LNCaP clone FGC (cell line): Measurements from ENCODE around the gene VAMP1.
A peak's percentile ranks its signal among the peaks of the same experiment; 100 is the strongest.
"Not testable (repeated sequence)": the region's sequence is repeated elsewhere in the genome, so short reads cannot be mapped to it uniquely, and the experiment has no call there.

Experiments used
- DNase-seq: peaks from one replicate; pipeline ENCODE4 v3.0.0-alpha.2; 2011; ENCODE audit warnings: low read depth
- H3K4me3 ChIP-seq: 2 replicates; pipeline ENCODE4 v1.5.1; 2011; ENCODE audit warnings: mild to moderate bottlenecking, low read depth, low read length, control low read depth
- CTCF ChIP-seq: IDR thresholded peaks from 2 replicates; pipeline ENCODE4 v1.5.1; 2012; ENCODE audit warnings: mild to moderate bottlenecking; ENCODE audit not compliant: control insufficient read depth, insufficient read depth; ENCODE audit errors: extremely low read depth

VAMP1 gene

GRCh38 chr12:6434205-6435140 lies 36.0 kb downstream of the VAMP1 start:
- no peak for DNase-seq
- no peak for TF ChIP-seq CTCF
- H3K4me3 ChIP-seq, result no peak overlapping the region

DNA sequence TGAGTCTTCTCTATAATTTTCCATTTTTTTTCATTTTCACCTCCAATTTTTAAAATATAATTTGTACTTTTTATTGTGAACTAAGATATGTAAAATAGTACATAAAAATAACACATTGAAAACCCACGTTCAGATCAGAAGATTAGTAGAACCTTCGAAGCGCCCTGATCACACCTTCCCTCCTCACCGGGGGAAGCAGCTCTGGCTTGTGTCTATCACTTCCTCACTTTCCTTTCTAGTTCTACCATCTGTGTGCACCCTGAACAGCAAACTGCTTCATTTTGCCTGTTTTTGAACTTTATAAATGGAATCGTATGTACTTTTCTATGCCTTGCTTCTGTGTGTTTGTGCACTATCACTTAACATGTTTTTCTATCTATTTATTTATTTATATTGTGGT lies 37.5 kb downstream of the VAMP1 start:
- no peak for TF ChIP-seq CTCF
- no peak for DNase-seq
- no peak overlapping the region for H3K4me3 ChIP-seq

- peak overlapping the region; percentile 35 for H3K4me3 ChIP-seq
- DNase-seq, result peak; percentile 72
- TF ChIP-seq CTCF, result no peak
Observed at GRCh38 chr12:6430124-6430989, 40.1 kb downstream of the VAMP1 start.

- no peak overlapping the region for H3K4me3 ChIP-seq
- TF ChIP-seq CTCF, result no peak
- DNase-seq, result no peak
Observed at GRCh38 chr12:6428326-6428725, 42.2 kb downstream of the VAMP1 start.

GRCh38 chr12:6427796-6428195 lies 42.7 kb downstream of the VAMP1 start:
- not testable (repeated sequence) for H3K4me3 ChIP-seq, DNase-seq

GRCh38 chr12:6426882-6427671 lies 43.4 kb downstream of the VAMP1 start:
- no peak overlapping the region for H3K4me3 ChIP-seq
- no peak for TF ChIP-seq CTCF
- DNase-seq, result no peak
